Measurements from ENCODE around the gene RASSF5.

DNA sequence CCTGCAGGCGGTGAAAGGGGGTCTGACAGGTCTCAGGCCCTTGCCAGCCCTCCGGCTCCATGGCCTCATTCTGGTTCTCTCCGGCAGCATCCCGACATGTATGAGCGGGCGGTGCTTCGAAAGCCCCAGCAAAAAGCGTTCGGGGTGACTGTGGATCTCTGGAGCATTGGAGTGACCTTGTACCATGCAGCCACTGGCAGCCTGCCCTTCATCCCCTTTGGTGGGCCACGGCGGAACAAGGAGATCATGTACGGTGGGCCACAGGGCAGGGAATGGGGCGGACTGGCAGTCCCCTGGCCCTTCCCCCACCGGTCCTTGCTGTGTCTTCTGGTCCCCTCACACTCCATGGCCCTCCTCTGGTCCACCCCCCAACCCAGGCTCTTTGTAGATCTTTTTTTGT lies 30.7 kb upstream of the RASSF5 start:
- TF ChIP-seq, protein P1, sequence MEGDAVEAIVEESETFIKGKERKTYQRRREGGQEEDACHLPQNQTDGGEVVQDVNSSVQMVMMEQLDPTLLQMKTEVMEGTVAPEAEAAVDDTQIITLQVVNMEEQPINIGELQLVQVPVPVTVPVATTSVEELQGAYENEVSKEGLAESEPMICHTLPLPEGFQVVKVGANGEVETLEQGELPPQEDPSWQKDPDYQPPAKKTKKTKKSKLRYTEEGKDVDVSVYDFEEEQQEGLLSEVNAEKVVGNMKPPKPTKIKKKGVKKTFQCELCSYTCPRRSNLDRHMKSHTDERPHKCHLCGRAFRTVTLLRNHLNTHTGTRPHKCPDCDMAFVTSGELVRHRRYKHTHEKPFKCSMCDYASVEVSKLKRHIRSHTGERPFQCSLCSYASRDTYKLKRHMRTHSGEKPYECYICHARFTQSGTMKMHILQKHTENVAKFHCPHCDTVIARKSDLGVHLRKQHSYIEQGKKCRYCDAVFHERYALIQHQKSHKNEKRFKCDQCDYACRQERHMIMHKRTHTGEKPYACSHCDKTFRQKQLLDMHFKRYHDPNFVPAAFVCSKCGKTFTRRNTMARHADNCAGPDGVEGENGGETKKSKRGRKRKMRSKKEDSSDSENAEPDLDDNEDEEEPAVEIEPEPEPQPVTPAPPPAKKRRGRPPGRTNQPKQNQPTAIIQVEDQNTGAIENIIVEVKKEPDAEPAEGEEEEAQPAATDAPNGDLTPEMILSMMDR (conservative IDR thresholded peaks at IDR 0.05; ENCODE audit: low read depth, low read length), result no peak
- no peak for TF ChIP-seq EZH2 (IDR thresholded peaks at IDR 0.05; ENCODE audit: borderline replicate concordance, low read depth, low read length, poor library complexity, severe bottlenecking)

Measured in A673 (cell line).